ENCODE measurements around the gene QRICH2. TPM values are rescaled to one million over a fixed set of nuclear protein-coding genes. Genes with fewer than 3 reads are reported as not detected.
A peak's percentile ranks its signal among the peaks of the same experiment; 100 is the strongest.

QRICH2 gene
- total and polyA plus RNA-seq, 9 of the 15 experiments (the other 6 are each of a cell fraction or from before 2014, with no cell fraction given), result 0.03 to 1.6 (median 0.81) TPM

- TF ChIP-seq NRF1 (conservative IDR thresholded peaks at IDR 0.05 in 1 of 2, IDR thresholded peaks at IDR 0.05 in 1 of 2), result peak in 1 of 2 experiments; percentile 43; a peak in 1 of 4 replicates
- 0 out of 2 replicates have a peak, but pooled peaks have one; percentile 32 for TF ChIP-seq ETS1 (conservative IDR thresholded peaks at IDR 0.05; ENCODE audit: control insufficient read depth, low read depth, low read length)
- TF ChIP-seq HEY1 (CRISPR knock-in tag; IDR thresholded peaks at IDR 0.05; ENCODE audit: borderline replicate concordance), result no peak
- TF ChIP-seq KAT7 (CRISPR knock-in tag; IDR thresholded peaks at IDR 0.05; ENCODE audit: borderline replicate concordance), result 0 out of 2 replicates have a peak, but pooled peaks have one; percentile 65
- TF ChIP-seq, protein P1, sequence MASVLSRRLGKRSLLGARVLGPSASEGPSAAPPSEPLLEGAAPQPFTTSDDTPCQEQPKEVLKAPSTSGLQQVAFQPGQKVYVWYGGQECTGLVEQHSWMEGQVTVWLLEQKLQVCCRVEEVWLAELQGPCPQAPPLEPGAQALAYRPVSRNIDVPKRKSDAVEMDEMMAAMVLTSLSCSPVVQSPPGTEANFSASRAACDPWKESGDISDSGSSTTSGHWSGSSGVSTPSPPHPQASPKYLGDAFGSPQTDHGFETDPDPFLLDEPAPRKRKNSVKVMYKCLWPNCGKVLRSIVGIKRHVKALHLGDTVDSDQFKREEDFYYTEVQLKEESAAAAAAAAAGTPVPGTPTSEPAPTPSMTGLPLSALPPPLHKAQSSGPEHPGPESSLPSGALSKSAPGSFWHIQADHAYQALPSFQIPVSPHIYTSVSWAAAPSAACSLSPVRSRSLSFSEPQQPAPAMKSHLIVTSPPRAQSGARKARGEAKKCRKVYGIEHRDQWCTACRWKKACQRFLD (CRISPR knock-in tag; IDR thresholded peaks at IDR 0.05), result peak; percentile 44; the same call in 1 of the 2 replicates
- 0 out of 2 replicates have a peak, but pooled peaks have one; percentile 35 for TF ChIP-seq ZBTB17 (CRISPR knock-in tag; IDR thresholded peaks at IDR 0.05)
- 0 out of 2 replicates have a peak, but pooled peaks have one; percentile 41 for TF ChIP-seq CREB3L1 (IDR thresholded peaks at IDR 0.05; ENCODE audit: borderline replicate concordance, low read depth)
- 0 out of 2 replicates have a peak, but pooled peaks have one; percentile 26 for TF ChIP-seq ZNF764 (CRISPR knock-in tag; IDR thresholded peaks at IDR 0.05; ENCODE audit: low read depth)
- no peak for TF ChIP-seq SNRNP70 (optimal IDR thresholded peaks at IDR 0.05; ENCODE audit: low read depth, low read length)
- TF ChIP-seq ZNF408 (CRISPR knock-in tag; IDR thresholded peaks at IDR 0.05; ENCODE audit: low read depth), result no peak
- TF ChIP-seq ARID4B (CRISPR knock-in tag; IDR thresholded peaks at IDR 0.05), result peak; percentile 44; the same call in 1 of the 2 replicates
- peak; percentile 93 for TF ChIP-seq BHLHE40 (IDR thresholded peaks at IDR 0.05; ENCODE audit: low read length)
- peak; percentile 72; the same call in 1 of the 2 replicates for TF ChIP-seq NFRKB (IDR thresholded peaks at IDR 0.05; ENCODE audit: low read depth)
- TF ChIP-seq CXXC5 (CRISPR knock-in tag; IDR thresholded peaks at IDR 0.05), result peak; percentile 72
- TF ChIP-seq, protein P2, sequence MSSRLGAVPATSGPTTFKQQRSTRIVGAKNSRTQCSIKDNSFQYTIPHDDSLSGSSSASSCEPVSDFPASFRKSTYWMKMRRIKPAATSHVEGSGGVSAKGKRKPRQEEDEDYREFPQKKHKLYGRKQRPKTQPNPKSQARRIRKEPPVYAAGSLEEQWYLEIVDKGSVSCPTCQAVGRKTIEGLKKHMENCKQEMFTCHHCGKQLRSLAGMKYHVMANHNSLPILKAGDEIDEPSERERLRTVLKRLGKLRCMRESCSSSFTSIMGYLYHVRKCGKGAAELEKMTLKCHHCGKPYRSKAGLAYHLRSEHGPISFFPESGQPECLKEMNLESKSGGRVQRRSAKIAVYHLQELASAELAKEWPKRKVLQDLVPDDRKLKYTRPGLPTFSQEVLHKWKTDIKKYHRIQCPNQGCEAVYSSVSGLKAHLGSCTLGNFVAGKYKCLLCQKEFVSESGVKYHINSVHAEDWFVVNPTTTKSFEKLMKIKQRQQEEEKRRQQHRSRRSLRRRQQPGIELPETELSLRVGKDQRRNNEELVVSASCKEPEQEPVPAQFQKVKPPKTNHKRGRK (tag; IDR thresholded peaks at IDR 0.05), result no peak
- no peak for TF ChIP-seq NCOA2 (IDR thresholded peaks at IDR 0.05; ENCODE audit: partially characterized antibody in 2 of 2)
Observed at GRCh38 chr17:76240461-76241203, 67.4 kb downstream of the QRICH2 start, which contains the start of gene RNF157 (continued).

Data from K562 (cell line).